K562 (cell line): ENCODE measurements around the gene SAPCD1. TPM values are rescaled to one million over a fixed set of nuclear protein-coding genes. Genes with fewer than 3 reads are reported as not detected.

Source experiments
- AFF1 ChIP-seq, 2 experiments: fragments of 450-650 bp; IDR thresholded peaks; 2 replicates each; pipeline ENCODE4 v1.6.1; 2018; ENCODE audit warnings: mild to moderate bottlenecking in 2 of 2, low read depth in 1 of 2; ENCODE audit not compliant: partially characterized antibody in 2 of 2
- CXXC5 ChIP-seq: fragments of 250-450 bp; sonication (Bioruptor Pico); IDR thresholded peaks from 2 replicates; pipeline ENCODE4 v1.8.0; 2022; ENCODE audit warnings: inconsistent platforms, mild to moderate bottlenecking, moderate library complexity
- DIDO1 ChIP-seq: fragments of 450-650 bp; IDR thresholded peaks from 2 replicates; pipeline ENCODE4 v1.6.1; 2016; ENCODE audit warnings: low read depth, missing biosample characterization, missing genetic modification characterization
- E2F6 ChIP-seq, 2 experiments: IDR thresholded peaks; 2 replicates each; pipeline ENCODE4 v1.6.1; 2011; ENCODE audit warnings: borderline replicate concordance in 1 of 2, control low read depth in 1 of 2, low read depth in 1 of 2, low read length in 1 of 2, mild to moderate bottlenecking in 1 of 2, mixed read lengths in 1 of 2, moderate library complexity in 1 of 2; ENCODE audit not compliant: insufficient read depth in 1 of 2, insufficient read length in 1 of 2, poor library complexity in 1 of 2, severe bottlenecking in 1 of 2; ENCODE audit errors: extremely low read depth in 1 of 2
- HDAC6 ChIP-seq: IDR thresholded peaks from 2 replicates; pipeline ENCODE4 v1.6.1; 2012; ENCODE audit warnings: low read depth, mild to moderate bottlenecking, control low read depth, inconsistent platforms, low read length, moderate library complexity
- HIVEP1 ChIP-seq: fragments of 250-450 bp; sonication (Bioruptor Pico); IDR thresholded peaks from 2 replicates; pipeline ENCODE4 v1.4.0; 2020; ENCODE audit warnings: mild to moderate bottlenecking
- KAT8 ChIP-seq: fragments of 450-650 bp; IDR thresholded peaks from 2 replicates; pipeline ENCODE4 v1.6.1; 2016; ENCODE audit warnings: low read depth, mild to moderate bottlenecking
- MEIS2 ChIP-seq: fragments of 450-650 bp; IDR thresholded peaks from 2 replicates; pipeline ENCODE4 v1.6.1; 2014; ENCODE audit warnings: mild to moderate bottlenecking; ENCODE audit not compliant: partially characterized antibody
- NFATC3 ChIP-seq: fragments of 450-650 bp; IDR thresholded peaks from 2 replicates; pipeline ENCODE4 v1.6.1; 2017; ENCODE audit warnings: mild to moderate bottlenecking
- PCBP1 ChIP-seq: fragments of 200-400 bp; formaldehyde crosslinking; IDR thresholded peaks from 2 replicates; pipeline ENCODE4 v1.6.1; 2018; ENCODE audit warnings: mild to moderate bottlenecking, low read depth, low read length; ENCODE audit not compliant: poor library complexity, severe bottlenecking
- SFPQ ChIP-seq: fragments of 200-400 bp; formaldehyde crosslinking; IDR thresholded peaks from 2 replicates; pipeline ENCODE4 v1.6.1; 2017; ENCODE audit warnings: mild to moderate bottlenecking, low read depth, low read length, moderate library complexity
- SMARCA4 ChIP-seq: fragments of 450-650 bp; IDR thresholded peaks from 2 replicates; pipeline ENCODE4 v1.6.1; 2016
- ZBTB9 ChIP-seq: fragments of 450-650 bp; formaldehyde crosslinking; IDR thresholded peaks from 2 replicates; pipeline ENCODE4 v1.4.0; 2020; ENCODE audit warnings: mild to moderate bottlenecking, moderate library complexity
- ZFP36 ChIP-seq: fragments of 150-350 bp; IDR thresholded peaks from 2 replicates; pipeline ENCODE4 v1.6.1; 2018; ENCODE audit warnings: low read length, low read depth; ENCODE audit not compliant: partially characterized antibody
- polyA plus RNA-seq, 8 experiments: library from polyadenylated mRNA; depleted of rRNA in 4 of 8; stranded (reverse) in 5 of 8; unstranded in 3 of 8; fragments of >200 nt; fragmentation: Nextera tagmentation in 2 of 8; fragmentation: Illumina TruSeq in 1 of 8; extraction: Ambion mirVana in 2 of 8; extraction: Trizol in 1 of 8; gene quantifications; 2 replicates each; pipeline versions ENCODE4 v1.2.1 to v1.2.3, GENCODE V29; 2011 to 2014; ENCODE audit warnings: inconsistent platforms in 1 of 8, missing spikeins in 1 of 8
- total RNA-seq, 7 experiments: library from RNA; depleted of rRNA in 6 of 7; stranded (reverse); fragments of >200 nt in 6 of 7; fragmentation: Illumina TruSeq in 2 of 7; extraction: Trizol in 2 of 7; gene quantifications; 2 replicates each; pipeline versions ENCODE4 v1.2.1 to v1.2.3, GENCODE V29; 2011 to 2021; ENCODE audit warnings: low replicate concordance in 1 of 7

Gene SAPCD1
- total and polyA plus RNA-seq, 9 of the 15 experiments (the other 6 are each of a cell fraction or from before 2014, with no cell fraction given), result 2.6 to 30.2 (median 7.4) TPM

GRCh38 chr6:31736021-31736767 lies 26.3 kb upstream of the SAPCD1 start, which contains the start of gene CLIC1 (continued):
- TF ChIP-seq KAT8 (no peak), CXXC5 (peak; percentile 48), HIVEP1 (peak; percentile 92), E2F6 (IDR thresholded peaks at IDR 0.05; ENCODE audit: borderline replicate concordance in 1 of 2, extremely low read depth in 1 of 2, insufficient read depth in 1 of 2, insufficient read length in 1 of 2, low read depth in 1 of 2, low read length in 1 of 2, poor library complexity in 1 of 2, severe bottlenecking in 1 of 2) (peak in 1 of 2 experiments; percentile 50), HDAC6 (no peak), PCBP1 (no peak), ZBTB9 (peak; percentile 80), NFATC3 (peak; percentile 65; the same call in 1 of the 2 replicates), SMARCA4 (no peak), MEIS2 (no peak), SFPQ (no peak), AFF1 (IDR thresholded peaks at IDR 0.05; ENCODE audit: low read depth in 1 of 2, partially characterized antibody in 2 of 2) (peak; percentile 60 to 71), DIDO1 (tag) (no peak), ZFP36 (no peak)
